NCI-H526 (cell line): ENCODE results near the gene YWHAQ.
"Not testable (repeated sequence)": the region's sequence is repeated elsewhere in the genome, so short reads cannot be mapped to it uniquely, and the experiment has no call there.

ENCODE experiments used
- DNase-seq, 2 experiments: peaks; one replicate each; lab custom pipeline; 2025; lab: John Stamatoyannopoulos, UW

YWHAQ gene

GRCh38 chr2:9594366-9595054 lies 36.3 kb downstream of the YWHAQ start:
- DNase-seq = peak; percentile 8 to 34

- DNase-seq = no peak
Measured at GRCh38 chr2:9593925-9594324, 36.9 kb downstream of the YWHAQ start.

GRCh38 chr2:9592699-9593098 lies 38.1 kb downstream of the YWHAQ start:
- DNase-seq = no peak

- no peak for DNase-seq
Measured at GRCh38 chr2:9590641-9591040, 40.2 kb downstream of the YWHAQ start.

- no peak for DNase-seq
Measured at GRCh38 chr2:9586465-9586864, 44.3 kb downstream of the YWHAQ start.

GRCh38 chr2:9585486-9585885 lies 45.3 kb downstream of the YWHAQ start:
- no peak for DNase-seq

- DNase-seq = not testable (repeated sequence)
Measured at GRCh38 chr2:9584902-9585301, 45.9 kb downstream of the YWHAQ start.

GRCh38 chr2:9582624-9583023 lies 48.2 kb downstream of the YWHAQ start:
- no peak for DNase-seq

- DNase-seq = no peak
Measured at GRCh38 chr2:9578467-9579235, 52.1 kb downstream of the YWHAQ start.

- no peak for DNase-seq
Measured at GRCh38 chr2:9574331-9574730, 56.5 kb downstream of the YWHAQ start.

GRCh38 chr2:9573840-9574239 lies 57.0 kb downstream of the YWHAQ start:
- DNase-seq = no peak

GRCh38 chr2:9573013-9573720 lies 57.6 kb downstream of the YWHAQ start:
- no peak for DNase-seq

GRCh38 chr2:9570182-9571060 lies 60.4 kb downstream of the YWHAQ start:
- DNase-seq = no peak

GRCh38 chr2:9565436-9566153 lies 65.2 kb downstream of the YWHAQ start:
- DNase-seq = no peak

- DNase-seq = no peak
Measured at GRCh38 chr2:9560628-9561027, 70.2 kb downstream of the YWHAQ start.

GRCh38 chr2:9558948-9559381 lies 71.8 kb downstream of the YWHAQ start:
- no peak for DNase-seq

GRCh38 chr2:9556121-9556743 lies 74.6 kb downstream of the YWHAQ start:
- peak in 1 of 2 experiments; percentile 77 for DNase-seq

- peak; percentile 86 to 97 for DNase-seq
Measured at GRCh38 chr2:9555297-9556120, 75.3 kb downstream of the YWHAQ start, which contains the start of gene ADAM17. Gene ADAM17, minus strand, starts transcription at chr2:9555830. Its CDS starts 225 bp downstream, at chr2:9555605.

- DNase-seq = peak in 1 of 2 experiments; percentile 45
Measured at GRCh38 chr2:9554921-9555296, 75.9 kb downstream of the YWHAQ start.
